GM20431 (cell line): ENCODE measurements around the gene CCDC13.

ENCODE experiments used
- in situ Hi-C: fragments of 300-500 bp; cut with MseI, MboI; formaldehyde crosslinking; loops from one replicate; pipeline ENCODE4 v1.15.0; 2020; ENCODE audit warnings: low sequenced_read_pairs; ENCODE audit not compliant: unreplicated experiment

Gene CCDC13

DNA sequence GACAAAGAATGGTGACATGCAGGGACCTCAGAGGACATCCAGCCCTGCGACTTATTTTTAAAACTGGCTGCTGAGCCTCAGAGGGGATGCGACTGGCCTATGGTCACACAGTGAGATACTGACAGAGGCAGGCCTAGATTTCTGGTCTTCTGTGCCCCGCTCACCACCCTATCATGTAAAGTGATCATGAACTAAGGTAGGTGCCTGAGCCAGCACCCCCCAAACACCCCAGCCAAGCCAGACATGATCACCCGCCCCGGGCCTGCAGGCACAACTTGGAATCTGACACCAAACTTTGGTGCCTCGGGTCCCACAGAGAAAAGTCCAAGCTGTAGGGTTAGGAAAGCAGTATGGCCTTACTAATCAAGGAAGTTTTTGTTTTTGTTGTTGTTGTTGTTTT lies 36.5 kb downstream of the CCDC13 start:
- in situ Hi-C loops = no loop called here

- in situ Hi-C loops = no loop called here
Measured at GRCh38 chr3:42736081-42736480, 37.0 kb downstream of the CCDC13 start.

GRCh38 chr3:42735615-42736014 lies 37.4 kb downstream of the CCDC13 start:
- in situ Hi-C loops = no loop called here

- in situ Hi-C loops = no loop called here
Measured at GRCh38 chr3:42735019-42735418, 38.0 kb downstream of the CCDC13 start.

DNA sequence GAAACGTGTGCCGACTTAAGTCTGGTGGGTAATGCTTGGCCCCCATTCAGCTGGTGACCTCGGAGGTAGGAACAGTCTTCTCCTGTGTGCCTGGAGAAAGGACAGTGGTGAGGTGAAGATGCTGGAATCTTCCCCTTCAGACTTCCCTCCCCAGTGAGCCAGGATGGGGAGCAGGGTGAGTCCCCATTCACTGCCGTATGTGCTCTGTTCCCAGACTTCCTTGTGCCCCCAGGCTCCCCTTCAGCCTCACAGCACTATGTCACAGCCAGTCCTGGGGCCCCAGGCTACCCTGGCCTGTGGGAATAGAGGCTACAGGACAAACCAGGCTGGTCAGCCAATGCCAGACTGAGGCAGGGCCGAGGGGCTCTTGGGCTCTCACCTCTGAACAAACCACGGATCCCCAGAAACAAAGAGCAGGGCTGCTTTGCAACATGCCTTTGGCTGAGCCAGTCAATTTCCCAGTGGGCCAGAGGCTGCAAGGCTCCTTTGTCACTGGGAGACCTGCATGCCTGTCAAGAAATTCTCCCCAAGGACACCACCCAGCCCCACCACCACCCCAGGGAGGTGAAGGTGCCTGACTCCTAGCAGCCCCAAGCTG lies 38.7 kb downstream of the CCDC13 start:
- in situ Hi-C loops = no loop called here

DNA sequence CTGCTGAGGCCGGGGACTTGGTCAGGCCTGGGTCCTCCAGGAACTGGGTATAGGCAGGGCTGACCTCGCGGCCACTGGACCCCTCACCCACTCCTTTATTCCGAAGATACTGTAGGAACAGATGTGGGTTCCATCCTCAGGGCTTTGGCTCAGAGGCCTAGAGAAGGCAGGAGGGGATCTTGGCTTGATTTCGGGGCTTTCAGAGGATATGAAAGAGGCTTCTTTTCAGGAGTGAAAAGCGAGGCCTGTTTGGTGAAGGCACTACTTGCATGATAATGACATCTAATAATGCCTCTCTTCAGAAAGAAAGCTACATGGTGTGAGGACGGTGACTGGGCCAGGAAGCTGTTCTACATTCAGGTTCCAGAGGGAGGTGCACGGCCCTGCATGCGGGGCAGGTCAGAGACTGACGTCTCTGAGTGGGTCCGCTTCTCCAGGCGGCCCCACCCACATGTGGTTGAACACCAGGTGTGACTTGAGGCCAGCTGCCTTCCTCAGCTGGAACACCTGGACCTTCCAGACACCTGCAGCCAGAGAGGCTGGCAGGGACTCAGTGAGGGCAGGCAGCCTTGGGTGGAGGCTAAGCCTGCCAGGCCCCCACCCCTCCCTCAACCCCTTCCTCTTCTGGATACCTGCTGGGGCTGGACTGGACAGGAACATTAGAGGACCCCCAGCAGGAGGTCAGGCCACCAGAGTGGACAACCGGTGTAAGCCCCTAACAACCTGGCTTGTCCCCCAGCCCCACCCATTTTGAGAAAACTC lies 39.4 kb downstream of the CCDC13 start:
- in situ Hi-C loops = no loop called here

- in situ Hi-C loops = no loop called here
Measured at GRCh38 chr3:42732829-42733459, 40.1 kb downstream of the CCDC13 start.

DNA sequence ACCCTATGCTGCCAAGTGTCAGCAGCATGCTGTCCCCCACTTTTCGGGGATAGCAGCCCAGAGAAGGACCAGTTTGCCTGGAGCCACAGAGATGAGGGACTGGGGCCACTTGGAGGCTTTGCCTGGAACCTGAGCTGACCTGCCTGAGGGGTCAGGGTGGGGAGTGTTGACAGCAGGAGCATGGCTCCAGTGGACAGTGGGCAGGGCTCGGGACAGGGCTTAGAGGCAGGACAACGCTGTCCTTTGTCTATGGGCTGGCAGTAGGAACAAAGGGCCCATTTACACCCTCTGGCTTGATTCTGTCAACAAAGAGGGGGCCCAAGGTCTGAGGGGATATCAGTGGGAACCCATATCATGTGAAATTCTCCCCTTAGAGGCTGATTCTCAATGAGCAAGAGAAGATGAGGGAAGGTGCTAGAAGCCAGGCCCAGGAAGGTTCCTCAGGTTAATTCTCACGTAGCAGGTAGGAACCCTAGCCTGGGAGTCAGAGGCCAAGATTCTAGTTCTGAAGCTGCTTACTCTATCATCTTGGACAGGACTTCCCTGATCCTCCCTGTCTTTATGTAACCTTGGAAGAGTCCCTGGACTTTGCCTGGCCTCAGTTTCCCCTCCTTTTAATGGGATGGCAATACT lies 40.7 kb downstream of the CCDC13 start:
- in situ Hi-C loops = no loop called here

- in situ Hi-C loops = no loop called here
Measured at GRCh38 chr3:42731476-42732195, 41.4 kb downstream of the CCDC13 start.

GRCh38 chr3:42730706-42731420 lies 42.2 kb downstream of the CCDC13 start:
- in situ Hi-C loops = no loop called here

GRCh38 chr3:42730294-42730693 lies 42.8 kb downstream of the CCDC13 start:
- in situ Hi-C loops = no loop called here

- in situ Hi-C loops = no loop called here
Measured at GRCh38 chr3:42729404-42730145, 43.5 kb downstream of the CCDC13 start.

DNA sequence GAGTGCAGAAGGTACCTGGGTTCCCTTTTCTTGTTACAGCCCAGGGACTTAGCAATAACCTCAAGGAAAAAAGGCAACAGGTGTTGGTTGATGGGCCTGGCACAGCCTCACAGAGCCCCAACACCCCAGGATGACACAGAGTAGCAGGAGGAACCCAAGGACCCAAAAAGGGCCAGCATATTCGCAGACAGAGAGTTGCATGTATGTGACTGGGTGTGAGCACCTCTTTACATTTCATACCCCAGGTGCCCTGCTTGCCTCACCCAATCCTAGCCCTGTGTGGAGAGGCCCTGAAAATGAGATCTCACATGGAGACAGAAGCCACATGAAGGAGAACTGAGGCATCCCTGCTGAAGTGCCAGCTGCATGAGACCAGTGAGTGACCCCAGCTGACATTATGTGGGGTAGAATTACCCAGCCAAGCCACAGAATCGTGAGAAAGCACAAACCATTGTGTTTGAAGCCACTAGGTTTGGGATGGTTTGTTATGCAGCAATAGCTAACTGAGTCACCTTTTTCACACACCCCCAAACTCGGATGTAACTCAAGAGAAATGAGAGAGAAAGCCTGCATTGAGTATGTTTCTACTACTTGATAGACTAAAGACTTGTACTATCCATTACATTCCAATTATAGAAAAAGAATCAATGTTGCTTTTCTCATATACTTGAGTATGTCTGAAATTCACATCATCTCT lies 44.2 kb downstream of the CCDC13 start:
- in situ Hi-C loops = no loop called here

DNA sequence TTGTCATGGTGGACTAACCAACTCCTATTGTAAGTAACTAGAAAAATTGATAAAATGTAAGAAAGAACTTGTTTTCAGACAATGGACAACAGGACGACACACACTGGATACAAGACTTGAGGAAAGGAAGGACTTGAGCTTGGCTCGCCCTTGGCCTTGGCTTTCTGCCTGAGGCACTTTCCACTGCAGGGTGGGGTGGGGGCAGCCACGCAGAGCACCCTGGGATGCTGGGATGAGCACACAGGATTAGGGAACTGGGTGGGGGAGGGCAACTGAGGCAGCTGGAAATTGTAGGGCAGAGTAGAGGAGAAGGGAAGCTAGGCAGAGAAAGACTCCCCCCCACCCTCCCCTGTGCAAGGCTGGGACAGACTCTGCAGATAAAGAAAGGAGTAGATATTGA lies 45.0 kb downstream of the CCDC13 start:
- in situ Hi-C loops = no loop called here

GRCh38 chr3:42725454-42725853 lies 47.6 kb downstream of the CCDC13 start:
- in situ Hi-C loops = no loop called here

- in situ Hi-C loops = no loop called here
Measured at GRCh38 chr3:42723219-42723618, 49.8 kb downstream of the CCDC13 start.
